DMS53 (cell line): Measurements from ENCODE around the gene ITFG1.
"Not testable (repeated sequence)": the region's sequence is repeated elsewhere in the genome, so short reads cannot be mapped to it uniquely, and the experiment has no call there.

Experiments used
- DNase-seq: peaks from one replicate; lab custom pipeline; 2025; lab: John Stamatoyannopoulos, UW

Gene ITFG1

GRCh38 chr16:47416869-47417268, 44.0 kb downstream of the ITFG1 start:
- no peak for DNase-seq

- DNase-seq: no peak
These were observed 47.8 kb downstream of the ITFG1 start for GRCh38 chr16:47413041-47413440.

GRCh38 chr16:47408491-47408890, 52.4 kb downstream of the ITFG1 start:
- no peak for DNase-seq

- no peak for DNase-seq
These were observed 64.9 kb downstream of the ITFG1 start for GRCh38 chr16:47395733-47396498.

- DNase-seq: peak; percentile 40
These were observed 68.8 kb downstream of the ITFG1 start for GRCh38 chr16:47392081-47392480.

GRCh38 chr16:47388705-47389104, 72.2 kb downstream of the ITFG1 start:
- DNase-seq: no peak

- peak; percentile 25 for DNase-seq
These were observed 73.7 kb downstream of the ITFG1 start for GRCh38 chr16:47387026-47387734.

- no peak for DNase-seq
These were observed 74.6 kb downstream of the ITFG1 start for GRCh38 chr16:47386201-47386718.

GRCh38 chr16:47382362-47382761, 78.5 kb downstream of the ITFG1 start:
- no peak for DNase-seq

GRCh38 chr16:47377154-47377553, 83.7 kb downstream of the ITFG1 start:
- peak; percentile 48 for DNase-seq

- no peak for DNase-seq
These were observed 85.4 kb downstream of the ITFG1 start for GRCh38 chr16:47375423-47375822.

GRCh38 chr16:47374629-47375028, 86.2 kb downstream of the ITFG1 start:
- DNase-seq: no peak

GRCh38 chr16:47371271-47372014, 89.4 kb downstream of the ITFG1 start:
- DNase-seq: no peak

GRCh38 chr16:47370536-47370935, 90.3 kb downstream of the ITFG1 start:
- DNase-seq: no peak

GRCh38 chr16:47366228-47366627, 94.6 kb downstream of the ITFG1 start:
- no peak for DNase-seq

- DNase-seq: no peak
These were observed 97.1 kb downstream of the ITFG1 start for GRCh38 chr16:47363761-47364160.

GRCh38 chr16:47359478-47359877, 101.4 kb downstream of the ITFG1 start:
- DNase-seq: no peak

GRCh38 chr16:47358816-47359215, 102.0 kb downstream of the ITFG1 start:
- no peak for DNase-seq

- DNase-seq: not testable (repeated sequence)
These were observed 111.8 kb downstream of the ITFG1 start for GRCh38 chr16:47349029-47349428.

- DNase-seq: not testable (repeated sequence)
These were observed 113.7 kb downstream of the ITFG1 start for GRCh38 chr16:47347021-47347696.

GRCh38 chr16:47342055-47342454, 118.8 kb downstream of the ITFG1 start:
- no peak for DNase-seq

- DNase-seq: not testable (repeated sequence)
These were observed 130.3 kb downstream of the ITFG1 start for GRCh38 chr16:47330562-47330961.
